RWPE2 (cell line): ENCODE data around the gene FGD2.
A peak's percentile ranks its signal among the peaks of the same experiment; 100 is the strongest.

Source experiments
- ATAC-seq: fragments of 200-7000 bp; cut with Tn5 transposase; 3 replicates; pipeline ENCODE4 v1.9.1; 2021; ENCODE audit warnings: low read depth
- DNase-seq: peaks from one replicate; pipeline ENCODE4 v3.0.0-alpha.2; 2020; ENCODE audit warnings: low spot score
- H3K27ac ChIP-seq: fragments of 450-650 bp; 2 replicates; pipeline ENCODE4 v1.5.1; 2017; ENCODE audit warnings: mild to moderate bottlenecking; ENCODE audit not compliant: poor library complexity, severe bottlenecking
- H3K27me3 ChIP-seq: fragments of 250-450 bp; sonication (Bioruptor Pico); 2 replicates; pipeline ENCODE4 v1.5.1; 2021; ENCODE audit warnings: mild to moderate bottlenecking, moderate library complexity; ENCODE audit not compliant: insufficient read depth, poor library complexity, severe bottlenecking
- H3K36me3 ChIP-seq: fragments of 250-450 bp; sonication (Bioruptor Pico); 2 replicates; pipeline ENCODE4 v1.5.1; 2020; ENCODE audit warnings: low read depth, mild to moderate bottlenecking, moderate library complexity
- H3K4me1 ChIP-seq: fragments of 250-450 bp; sonication (Bioruptor Pico); 2 replicates; pipeline ENCODE4 v1.5.1; 2021; ENCODE audit warnings: mild to moderate bottlenecking, moderate library complexity; ENCODE audit not compliant: insufficient read depth, poor library complexity, severe bottlenecking
- H3K4me3 ChIP-seq: fragments of 250-450 bp; sonication (Bioruptor Pico); 2 replicates; pipeline ENCODE4 v1.5.1; 2021; ENCODE audit warnings: mild to moderate bottlenecking, moderate library complexity; ENCODE audit not compliant: severe bottlenecking
- H3K9me3 ChIP-seq: fragments of 250-450 bp; sonication (Bioruptor Pico); 2 replicates; pipeline ENCODE4 v1.5.1; 2021; ENCODE audit warnings: mild to moderate bottlenecking, moderate library complexity; ENCODE audit not compliant: severe bottlenecking
- TF ChIP-seq, protein P1 (sequence below): fragments of 450-650 bp; IDR thresholded peaks from one replicate; pipeline ENCODE4 v1.5.1; 2017; ENCODE audit warnings: mild to moderate bottlenecking, moderate library complexity; ENCODE audit not compliant: poor library complexity, severe bottlenecking

FGD2 gene

DNA sequence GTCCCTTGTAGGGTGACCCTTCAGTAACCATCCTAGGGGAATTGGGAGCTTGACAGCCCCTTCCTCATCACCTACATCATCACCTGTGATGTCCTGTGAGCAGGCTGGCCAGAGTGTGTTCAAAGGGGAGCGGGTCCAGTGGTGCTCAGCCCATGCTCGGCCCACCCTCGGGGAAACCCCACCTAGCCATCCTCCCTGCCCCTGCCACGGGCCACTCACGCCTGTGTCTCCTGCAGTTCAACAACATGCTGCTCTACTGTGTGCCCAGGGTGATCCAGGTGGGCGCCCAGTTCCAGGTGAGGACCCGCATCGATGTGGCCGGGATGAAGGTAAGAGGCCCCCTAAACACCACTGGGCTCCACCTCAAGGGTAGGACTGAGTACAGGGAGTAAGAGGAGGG, 10.1 kb downstream of the FGD2 start:
- TF ChIP-seq, protein P1, sequence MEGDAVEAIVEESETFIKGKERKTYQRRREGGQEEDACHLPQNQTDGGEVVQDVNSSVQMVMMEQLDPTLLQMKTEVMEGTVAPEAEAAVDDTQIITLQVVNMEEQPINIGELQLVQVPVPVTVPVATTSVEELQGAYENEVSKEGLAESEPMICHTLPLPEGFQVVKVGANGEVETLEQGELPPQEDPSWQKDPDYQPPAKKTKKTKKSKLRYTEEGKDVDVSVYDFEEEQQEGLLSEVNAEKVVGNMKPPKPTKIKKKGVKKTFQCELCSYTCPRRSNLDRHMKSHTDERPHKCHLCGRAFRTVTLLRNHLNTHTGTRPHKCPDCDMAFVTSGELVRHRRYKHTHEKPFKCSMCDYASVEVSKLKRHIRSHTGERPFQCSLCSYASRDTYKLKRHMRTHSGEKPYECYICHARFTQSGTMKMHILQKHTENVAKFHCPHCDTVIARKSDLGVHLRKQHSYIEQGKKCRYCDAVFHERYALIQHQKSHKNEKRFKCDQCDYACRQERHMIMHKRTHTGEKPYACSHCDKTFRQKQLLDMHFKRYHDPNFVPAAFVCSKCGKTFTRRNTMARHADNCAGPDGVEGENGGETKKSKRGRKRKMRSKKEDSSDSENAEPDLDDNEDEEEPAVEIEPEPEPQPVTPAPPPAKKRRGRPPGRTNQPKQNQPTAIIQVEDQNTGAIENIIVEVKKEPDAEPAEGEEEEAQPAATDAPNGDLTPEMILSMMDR, result no peak
- Histone ChIP-seq H3K4me3 (no peak overlapping the region), H3K9me3 (no peaks in the 10 kb centered on the region), H3K27me3 (no peaks in the 10 kb centered on the region), H3K27ac (no peak overlapping the region), H3K36me3 (no peaks in the 10 kb centered on the region), H3K4me1 (peaks cover 12% of the 10 kb centered on the region)
- DNase-seq, result no peak
- ATAC-seq, result no peak

DNA sequence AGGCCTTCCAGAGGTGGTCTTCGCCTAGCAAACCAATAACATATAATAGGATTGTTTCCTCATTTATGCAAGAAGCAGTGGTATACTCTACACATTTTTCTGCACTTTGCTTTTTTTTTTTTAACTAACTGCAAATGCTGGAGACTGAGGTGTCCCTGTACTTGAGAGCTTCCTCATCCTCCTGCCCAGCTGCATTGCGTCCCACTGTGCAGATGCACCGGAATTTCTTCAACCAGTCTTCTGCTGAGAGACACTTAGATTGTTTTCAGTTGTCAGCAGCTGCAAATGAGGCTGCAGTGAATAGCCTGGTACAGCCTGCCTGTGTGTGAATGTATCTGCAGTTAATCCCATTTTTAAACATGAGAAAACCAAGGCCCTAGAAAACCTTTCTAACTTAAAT, 11.5 kb downstream of the FGD2 start:
- no peak for ATAC-seq
- TF ChIP-seq, protein P1, result no peak
- H3K27ac ChIP-seq, result no peak overlapping the region
- no peaks in the 10 kb centered on the region for H3K9me3 ChIP-seq
- H3K27me3 ChIP-seq, result no peaks in the 10 kb centered on the region
- peaks cover 12% of the 10 kb centered on the region for H3K4me1 ChIP-seq
- no peak overlapping the region for H3K4me3 ChIP-seq
- no peaks in the 10 kb centered on the region for H3K36me3 ChIP-seq
- no peak for DNase-seq

DNA sequence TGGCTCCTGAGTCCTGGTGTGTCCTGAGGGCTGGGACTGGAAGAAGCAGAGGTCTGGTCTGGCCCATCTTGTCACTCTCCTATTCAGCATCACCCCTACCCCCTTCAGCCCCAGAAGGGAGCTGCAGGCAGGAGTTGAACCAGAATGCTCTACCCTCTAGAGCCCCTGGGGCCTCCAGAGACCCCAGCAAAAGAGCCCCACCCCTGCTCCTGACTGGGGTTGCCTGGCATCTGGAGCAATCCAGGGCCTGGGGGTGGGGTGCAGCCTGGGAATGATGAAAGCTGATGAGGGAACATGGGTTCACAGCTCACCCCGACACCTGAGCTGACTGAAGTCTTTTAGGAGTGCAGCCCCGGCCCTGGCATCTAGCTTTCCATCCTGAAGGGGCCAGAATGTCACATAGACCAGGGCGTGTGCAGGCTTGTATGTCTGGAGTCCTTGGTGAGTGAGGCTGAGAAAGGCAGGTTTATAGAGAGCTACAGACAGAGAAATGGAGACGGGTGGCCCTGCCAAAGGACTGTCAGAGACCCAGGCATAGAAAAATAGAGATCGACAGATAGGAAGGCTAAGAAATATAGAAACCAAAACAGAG, 12.2 kb downstream of the FGD2 start:
- Histone ChIP-seq H3K27ac (no peak overlapping the region), H3K9me3 (no peaks in the 10 kb centered on the region), H3K4me1 (peaks cover 12% of the 10 kb centered on the region), H3K36me3 (no peaks in the 10 kb centered on the region), H3K4me3 (no peak overlapping the region), H3K27me3 (no peaks in the 10 kb centered on the region)
- TF ChIP-seq, protein P1, result no peak
- ATAC-seq (no peak; the same call in 2 of the 3 replicates), DNase-seq (no peak)

DNA sequence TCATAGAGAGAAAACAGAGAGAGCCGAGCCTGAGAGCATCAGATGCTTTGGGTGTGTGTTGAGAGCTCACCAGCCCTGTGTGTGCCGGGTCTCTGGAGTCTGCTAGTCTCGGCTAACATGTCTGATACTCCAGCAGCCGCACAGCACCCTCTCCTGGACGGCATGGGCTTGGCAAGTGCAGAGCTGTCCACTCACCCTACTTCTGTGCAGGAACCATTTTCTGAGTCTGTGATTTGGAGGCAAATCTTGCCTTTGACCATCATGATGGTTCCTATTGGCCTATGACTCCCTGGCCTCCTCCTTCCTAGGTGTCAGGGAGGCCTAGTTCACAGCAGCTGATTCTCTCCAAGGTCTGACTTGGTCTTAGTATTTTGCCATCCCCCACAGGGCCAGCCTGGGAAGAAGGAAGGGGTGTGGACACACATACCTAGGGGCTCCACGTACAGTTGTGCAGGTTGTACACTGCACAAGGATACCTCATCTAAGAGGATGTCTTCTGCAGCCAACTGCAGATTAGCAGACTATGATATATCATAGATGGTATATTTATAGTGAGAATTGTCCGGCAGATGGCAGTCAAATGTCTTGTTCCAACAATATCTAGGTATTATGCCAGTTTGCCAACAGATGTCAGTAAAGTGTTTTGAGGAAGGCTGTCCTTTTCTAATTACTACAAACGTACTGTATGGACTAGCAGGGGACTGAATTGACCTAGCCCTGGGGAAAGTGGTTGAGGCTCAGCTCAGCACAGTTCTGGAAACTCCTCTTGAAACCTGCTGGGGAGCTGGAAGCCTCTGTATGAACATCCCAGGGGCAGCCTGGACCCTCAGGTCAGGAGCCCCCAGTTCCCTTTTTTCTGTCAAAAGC, 13.0 kb downstream of the FGD2 start:
- TF ChIP-seq, protein P1, result peak; percentile 98
- no peak overlapping the region for H3K4me3 ChIP-seq
- no peaks in the 10 kb centered on the region for H3K36me3 ChIP-seq
- H3K27me3 ChIP-seq, result no peaks in the 10 kb centered on the region
- peak overlapping the region; percentile 34 for H3K27ac ChIP-seq
- no peaks in the 10 kb centered on the region for H3K9me3 ChIP-seq
- ATAC-seq, result peak; percentile 89
- peaks cover 18% of the 10 kb centered on the region for H3K4me1 ChIP-seq
- DNase-seq, result no peak

DNA sequence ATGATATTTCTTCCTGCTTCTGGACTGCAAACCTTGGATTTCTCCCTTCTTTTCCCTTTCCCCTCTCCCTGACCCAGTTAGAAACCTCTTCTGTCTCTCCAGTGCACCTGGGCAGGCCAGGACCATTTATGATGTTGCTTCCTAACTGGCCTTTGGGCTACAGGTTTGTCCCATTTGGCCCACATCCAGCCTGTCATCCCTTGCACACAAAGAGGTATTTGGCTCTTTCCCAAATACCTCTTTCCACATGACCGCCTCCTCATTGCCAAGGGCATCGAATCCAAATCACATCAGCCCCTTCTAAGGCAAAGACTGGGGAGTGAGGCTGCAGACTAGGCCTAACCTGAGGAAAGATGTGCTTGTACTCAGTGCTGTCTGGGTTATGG, 13.6 kb downstream of the FGD2 start:
- ATAC-seq (peak; percentile 18), DNase-seq (no peak)
- H3K36me3 ChIP-seq, result no peaks in the 10 kb centered on the region
- H3K4me1 ChIP-seq, result peaks cover 25% of the 10 kb centered on the region
- H3K27me3 ChIP-seq, result no peaks in the 10 kb centered on the region
- H3K4me3 ChIP-seq, result no peak overlapping the region
- TF ChIP-seq, protein P1, result no peak
- H3K9me3 ChIP-seq, result no peaks in the 10 kb centered on the region
- H3K27ac ChIP-seq, result peak overlapping the region; percentile 34
